K562 (cell line): ENCODE results near the gene PCDH18. TPM values are rescaled to one million over a fixed set of nuclear protein-coding genes. Genes with fewer than 3 reads are reported as not detected.

Source experiments
- ATAC-seq: fragments of 200-7000 bp; cut with Tn5 transposase; 3 replicates; pipeline ENCODE4 v1.9.1; 2020; ENCODE audit warnings: moderate library complexity
- BruUV-seq: library from RNA; stranded (reverse); fragments of 400-500 nt; replicated peaks from 2 replicates; lab custom pipeline; 2021; lab: Mats Ljungman, UMichigan
- CTCF ChIA-PET: fragments of 300-600 bp; formaldehyde crosslinking; extraction: SDS; loops from one replicate; lab custom pipeline; 2021; ENCODE audit warnings: low intra/inter-chr PET ratio; lab: Yijun Ruan, JAX
- POLR2A ChIA-PET: fragments of 300-600, 350-650 bp; sonication (Branson Sonifier 250); formaldehyde crosslinking; extraction: SDS; loops from one replicate; lab custom pipeline; 2021; ENCODE audit warnings: antibody characterized with exemption, inconsistent platforms; lab: Yijun Ruan, JAX
- DNase-seq, 4 experiments: peaks; one replicate each; pipeline versions ENCODE4 v3.0.0 to v3.0.0-alpha.2; 2011 to 2018; ENCODE audit warnings: low spot score in 3 of 4, mixed read lengths in 3 of 4; ENCODE audit errors: extremely low read depth in 1 of 4
- FAIRE-seq: peaks from 2 replicates; lab custom pipeline; 2011; peaks lifted over from hg19 to GRCh38; lab: Jason Lieb, UNC
- H2AFZ ChIP-seq: 2 replicates; pipeline ENCODE4 v1.6.0; 2011; ENCODE audit warnings: low read depth, low read length, control low read depth, inconsistent platforms
- H3K27ac ChIP-seq: fragments of 200-600 bp; 3 replicates; pipeline ENCODE4 v1.8.0; 2011; ENCODE audit warnings: low read depth, mild to moderate bottlenecking, control low read depth, inconsistent platforms, low read length, moderate library complexity, mixed read lengths; ENCODE audit errors: extremely low read depth
- H3K27me3 ChIP-seq, 2 experiments: fragments of 300-600 bp in 1 of 2; 2 replicates in 1 of 2; 3 replicates in 1 of 2; pipeline versions ENCODE4 v1.6.0 to v1.8.0; 2011; ENCODE audit warnings: inconsistent platforms in 2 of 2, low read length in 2 of 2, mild to moderate bottlenecking in 1 of 2, mixed read lengths in 1 of 2, moderate library complexity in 1 of 2; ENCODE audit not compliant: control insufficient read depth in 2 of 2, insufficient read depth in 2 of 2
- H3K36me3 ChIP-seq: fragments of 300-600 bp; 3 replicates; pipeline ENCODE4 v1.8.0; 2011; ENCODE audit warnings: mild to moderate bottlenecking, low read length, inconsistent platforms; ENCODE audit not compliant: control insufficient read depth, insufficient read depth
- H3K4me1 ChIP-seq, 2 experiments: fragments of 200-600 bp in 1 of 2; replicated peaks in 1 of 2; 2 replicates in 1 of 2; 3 replicates in 1 of 2; pipeline versions ENCODE4 v1.5.1 to v1.8.0; 2011; ENCODE audit warnings: inconsistent platforms in 2 of 2, low read length in 2 of 2, mild to moderate bottlenecking in 1 of 2, mixed read lengths in 1 of 2, moderate library complexity in 1 of 2; ENCODE audit not compliant: control insufficient read depth in 2 of 2, insufficient read depth in 2 of 2
- H3K4me2 ChIP-seq: 2 replicates; pipeline ENCODE4 v1.6.1; 2011; ENCODE audit warnings: low read length, control low read depth, inconsistent platforms, mixed read lengths; ENCODE audit not compliant: insufficient read depth
- H3K4me3 ChIP-seq: fragments of 200-600 bp; sonication (generic), shearing (Covaris generic); 2 replicates; pipeline ENCODE4 v1.5.1; 2016; ENCODE audit warnings: control low read depth, inconsistent platforms
- H3K79me2 ChIP-seq: fragments of 200-600 bp; 3 replicates; pipeline ENCODE4 v1.8.0; 2011; ENCODE audit warnings: low read length, inconsistent platforms; ENCODE audit not compliant: control insufficient read depth, insufficient read depth
- H3K9ac ChIP-seq, 2 experiments: 2 replicates each; pipeline versions ENCODE4 v1.6.0 to v1.6.1; 2011; ENCODE audit warnings: low read depth in 2 of 2, low read length in 2 of 2, control low read depth in 1 of 2, inconsistent platforms in 1 of 2, mild to moderate bottlenecking in 1 of 2, mixed read lengths in 1 of 2; ENCODE audit not compliant: insufficient read depth in 1 of 2
- H3K9me1 ChIP-seq: one replicate; pipeline ENCODE4 v1.6.0; 2011; ENCODE audit warnings: inconsistent platforms, mild to moderate bottlenecking, low read length, moderate library complexity; ENCODE audit not compliant: control insufficient read depth, insufficient read depth
- H3K9me3 ChIP-seq: replicated peaks from 2 replicates; pipeline ENCODE4 v1.5.1; 2011; ENCODE audit warnings: low read depth, low read length, inconsistent platforms; ENCODE audit not compliant: control insufficient read depth, insufficient read depth
- H4K20me1 ChIP-seq: replicated peaks from 2 replicates; pipeline ENCODE4 v1.6.1; 2011; ENCODE audit warnings: low read length, inconsistent platforms, mixed read lengths; ENCODE audit not compliant: control insufficient read depth, insufficient read depth
- ATF3 ChIP-seq, 2 experiments: fragments of 450-650 bp in 1 of 2; sonication (generic) in 1 of 2; formaldehyde crosslinking in 1 of 2; IDR thresholded peaks in 1 of 2; conservative IDR thresholded peaks in 1 of 2; 2 replicates each; pipeline versions ENCODE4 v1.6.1 to v1.8.1; 2016 to 2023; ENCODE audit warnings: mild to moderate bottlenecking in 2 of 2, moderate library complexity in 2 of 2, inconsistent platforms in 1 of 2, missing genetic modification reagents in 1 of 2
- HIVEP1 ChIP-seq: fragments of 250-450 bp; sonication (Bioruptor Pico); IDR thresholded peaks from 2 replicates; pipeline ENCODE4 v1.4.0; 2020; ENCODE audit warnings: mild to moderate bottlenecking
- NBN ChIP-seq: fragments of 450-650 bp; IDR thresholded peaks from 2 replicates; pipeline ENCODE4 v1.6.1; 2016; ENCODE audit warnings: low read depth, mild to moderate bottlenecking
- NFXL1 ChIP-seq: fragments of 450-650 bp; formaldehyde crosslinking; IDR thresholded peaks from 2 replicates; pipeline ENCODE4 v1.4.0; 2021; ENCODE audit warnings: mild to moderate bottlenecking
- NFYB ChIP-seq: IDR thresholded peaks from 2 replicates; pipeline ENCODE4 v1.6.1; 2011; ENCODE audit warnings: mild to moderate bottlenecking, moderate library complexity; ENCODE audit not compliant: insufficient read length; ENCODE audit errors: extremely low read depth
- POLR3G ChIP-seq: IDR thresholded peaks from 2 replicates; pipeline ENCODE4 v1.6.1; 2011; ENCODE audit not compliant: insufficient read length, insufficient replicate concordance; ENCODE audit errors: extremely low read depth
- STAT5B ChIP-seq: fragments of 250-450 bp; sonication (Bioruptor Pico); IDR thresholded peaks from 2 replicates; pipeline ENCODE4 v1.8.0; 2021; ENCODE audit warnings: mild to moderate bottlenecking, inconsistent platforms
- ZBTB2 ChIP-seq: fragments of 450-650 bp; IDR thresholded peaks from 2 replicates; pipeline ENCODE4 v1.6.1; 2016; ENCODE audit warnings: antibody characterized with exemption
- ZNF175 ChIP-seq: fragments of 200-800 bp; sonication (Bioruptor generic); IDR thresholded peaks from 2 replicates; pipeline ENCODE4 v1.6.1; 2016; ENCODE audit warnings: low read depth, mild to moderate bottlenecking, missing genetic modification characterization, missing compliant biosample characterization
- WGBS: fragments of 100-300 bp; shearing (Covaris generic); methylation state at CpG from one replicate; pipeline ENCODE4 v1.1.6; 2016; ENCODE audit warnings: low coverage, mixed read lengths; ENCODE audit not compliant: insufficient coverage; ENCODE audit errors: missing lambda C conversion rate; 5-methylcytosine and 5-hydroxymethylcytosine counted together
- in situ Hi-C: fragments of 300-500 bp; cut with MboI; formaldehyde crosslinking; loops from 4 replicates; pipeline ENCODE4 v1.15.0; 2018; ENCODE audit warnings: inconsistent platforms, mixed read lengths
- intact Hi-C: fragments of 100-400 bp; cut with micrococcal nuclease; formaldehyde crosslinking; loops from 2 replicates; pipeline ENCODE4 v1.14.2; 2022
- polyA plus RNA-seq, 8 experiments: library from polyadenylated mRNA; depleted of rRNA in 4 of 8; stranded (reverse) in 5 of 8; unstranded in 3 of 8; fragments of >200 nt; fragmentation: Nextera tagmentation in 2 of 8; fragmentation: Illumina TruSeq in 1 of 8; extraction: Ambion mirVana in 2 of 8; extraction: Trizol in 1 of 8; gene quantifications; 2 replicates each; pipeline versions ENCODE4 v1.2.1 to v1.2.3, GENCODE V29; 2011 to 2014; ENCODE audit warnings: inconsistent platforms in 1 of 8, missing spikeins in 1 of 8
- total RNA-seq, 7 experiments: library from RNA; depleted of rRNA in 6 of 7; stranded (reverse); fragments of >200 nt in 6 of 7; fragmentation: Illumina TruSeq in 2 of 7; extraction: Trizol in 2 of 7; gene quantifications; 2 replicates each; pipeline versions ENCODE4 v1.2.1 to v1.2.3, GENCODE V29; 2011 to 2021; ENCODE audit warnings: low replicate concordance in 1 of 7

Gene PCDH18
- total and polyA plus RNA-seq, 9 of the 15 experiments (the other 6 are each of a cell fraction or from before 2014, with no cell fraction given), result 0.04 to 0.09 TPM; not detected in 7

- POLR2A ChIA-PET, result no interaction called here
- Histone ChIP-seq H3K36me3 (no peaks in the 10 kb centered on the region), H3K4me2 (no peak overlapping the region), H2AFZ (no peak overlapping the region), H3K9me1 (no peaks in the 10 kb centered on the region), H4K20me1 (no peaks in the 10 kb centered on the region), H3K79me2 (no peaks in the 10 kb centered on the region), H3K9me3 (no peaks in the 10 kb centered on the region), H3K4me1 (no peaks in the 10 kb centered on the region), H3K27me3 (no peaks in the 10 kb centered on the region), H3K9ac (no peak overlapping the region), H3K27ac (no peak overlapping the region), H3K4me3 (no peak overlapping the region)
- no peak for FAIRE-seq
- intact Hi-C loops, result no loop called here
- WGBS, result 0% methylated on average over 2 of the region's 2 CpGs
- no TSS peak for BruUV-seq
- no peak for DNase-seq
- in situ Hi-C loops, result no loop called here
- CTCF ChIA-PET, result no interaction called here
- TF ChIP-seq ZBTB2 (no peak), POLR3G (no peak), NBN (no peak), NFXL1 (no peak), ATF3 (IDR thresholded peaks at IDR 0.05) (no peak), ATF3 (CRISPR knock-in tag; conservative IDR thresholded peaks at IDR 0.05) (no peak), ZNF175 (CRISPR knock-in tag) (no peak), NFYB (no peak), STAT5B (CRISPR knock-in tag) (no peak), HIVEP1 (CRISPR knock-in tag) (no peak)
- ATAC-seq, result no peak
Observed at GRCh38 chr4:137572163-137572562, 39.9 kb upstream of the PCDH18 start.
